NK-92 (cell line): Measurements from ENCODE around the gene MTHFD1L.
"Not testable (repeated sequence)": the region's sequence is repeated elsewhere in the genome, so short reads cannot be mapped to it uniquely, and the experiment has no call there.

Experiments used
- DNase-seq: peaks from one replicate; lab custom pipeline; 2025; ENCODE audit not compliant: unreplicated experiment; lab: John Stamatoyannopoulos, UW

The MTHFD1L gene

DNA sequence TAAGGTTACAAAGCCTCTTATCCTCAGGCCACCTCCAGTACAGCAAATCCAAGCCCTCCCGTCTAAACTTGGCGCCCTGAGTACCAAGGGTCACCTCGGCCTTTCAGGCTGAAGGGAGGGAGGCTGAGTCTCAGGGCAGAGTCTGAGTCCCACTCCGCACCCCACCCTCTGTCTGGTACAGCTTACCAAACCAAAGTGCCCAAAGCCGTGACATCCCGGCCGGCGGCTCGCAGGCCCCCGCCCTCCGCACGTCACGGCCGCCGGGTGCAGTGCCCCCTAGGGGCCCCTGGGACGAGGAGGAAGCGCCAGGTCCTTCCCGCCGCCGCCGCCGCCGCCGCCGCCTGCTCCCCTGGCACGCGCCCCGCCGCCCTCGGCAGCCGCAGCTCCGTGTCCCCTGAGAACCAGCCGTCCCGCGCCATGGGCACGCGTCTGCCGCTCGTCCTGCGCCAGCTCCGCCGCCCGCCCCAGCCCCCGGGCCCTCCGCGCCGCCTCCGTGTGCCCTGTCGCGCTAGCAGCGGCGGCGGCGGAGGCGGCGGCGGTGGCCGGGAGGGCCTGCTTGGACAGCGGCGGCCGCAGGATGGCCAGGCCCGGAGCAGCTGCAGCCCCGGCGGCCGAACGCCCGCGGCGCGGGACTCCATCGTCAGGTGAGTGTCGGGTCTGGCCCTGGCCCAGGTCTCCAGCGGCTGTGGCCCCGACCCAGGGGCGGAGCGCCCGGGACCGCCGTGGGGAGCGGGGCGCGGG, at the start of gene MTHFD1L:
Gene MTHFD1L (plus strand): TSS at position 297 of the 741 bp plus-strand sequence. CDS start 121 bp downstream, at position 418.
- no peak for DNase-seq

GRCh38 chr6:150816554-150816953, 48.9 kb upstream of the MTHFD1L start:
- DNase-seq: not testable (repeated sequence)

DNA sequence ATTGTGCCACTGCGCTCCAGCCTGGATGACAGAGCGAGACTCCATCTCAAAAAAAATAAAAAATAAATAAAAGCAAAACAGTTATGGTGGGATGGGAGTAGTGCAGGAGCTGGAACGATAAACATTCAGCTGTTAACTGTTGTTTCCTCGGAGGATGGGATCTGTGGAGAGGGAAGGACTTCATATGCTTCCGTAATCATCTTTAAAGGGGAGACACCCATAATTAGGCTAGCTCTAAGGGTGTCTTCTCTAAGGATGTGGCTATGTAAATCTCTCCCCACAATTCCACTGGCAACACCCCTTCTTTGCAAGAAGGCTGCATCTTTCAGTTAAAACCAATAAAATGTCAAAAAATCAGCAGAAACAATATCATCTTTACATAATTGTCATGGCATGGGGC, 42.6 kb upstream of the MTHFD1L start:
- no peak for DNase-seq

GRCh38 chr6:150826788-150827187, 38.7 kb upstream of the MTHFD1L start:
- no peak for DNase-seq

DNA sequence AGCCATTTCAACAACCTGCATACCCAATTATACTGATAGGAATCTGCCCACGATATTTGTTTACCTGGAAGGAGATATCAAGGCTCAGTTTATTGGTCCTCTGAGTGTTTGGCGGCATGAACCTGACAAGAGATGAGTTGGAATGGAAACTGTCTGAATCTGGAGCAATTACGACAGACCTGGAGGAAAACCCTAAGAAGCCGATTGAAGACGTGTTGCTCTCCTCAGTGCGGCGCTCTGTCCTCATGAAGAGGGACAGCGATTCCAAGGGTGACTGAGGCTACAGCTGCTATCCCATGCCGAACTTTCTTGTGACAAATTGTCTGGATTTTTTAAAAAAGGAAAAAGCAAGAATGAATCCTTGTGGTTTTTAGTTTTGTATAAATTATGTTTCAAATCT, 37.4 kb upstream of the MTHFD1L start:
- DNase-seq: not testable (repeated sequence)

GRCh38 chr6:150830439-150831165, 34.9 kb upstream of the MTHFD1L start:
- no peak for DNase-seq

GRCh38 chr6:150831577-150831976, 33.9 kb upstream of the MTHFD1L start:
- no peak for DNase-seq

GRCh38 chr6:150835620-150836019, 29.9 kb upstream of the MTHFD1L start:
- DNase-seq: no peak

DNA sequence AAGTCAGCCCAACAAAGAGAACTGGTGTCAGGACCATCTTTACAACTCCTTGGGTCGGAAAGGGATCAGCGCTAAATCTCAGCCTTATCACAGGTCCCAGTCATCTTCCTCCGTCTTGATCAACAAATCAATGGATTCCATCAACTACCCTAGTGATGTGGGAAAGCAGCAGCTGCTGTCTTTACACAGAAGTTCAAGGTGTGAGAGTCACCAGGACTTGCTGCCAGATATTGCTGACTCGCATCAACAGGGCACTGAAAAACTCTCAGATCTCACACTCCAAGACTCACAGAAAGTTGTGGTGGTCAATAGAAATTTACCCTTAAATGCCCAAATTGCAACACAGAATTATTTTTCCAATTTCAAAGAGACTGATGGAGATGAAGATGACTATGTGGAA, 25.3 kb upstream of the MTHFD1L start:
- DNase-seq: no peak

- no peak for DNase-seq
Observed at GRCh38 chr6:150841189-150841588, 24.3 kb upstream of the MTHFD1L start.

DNA sequence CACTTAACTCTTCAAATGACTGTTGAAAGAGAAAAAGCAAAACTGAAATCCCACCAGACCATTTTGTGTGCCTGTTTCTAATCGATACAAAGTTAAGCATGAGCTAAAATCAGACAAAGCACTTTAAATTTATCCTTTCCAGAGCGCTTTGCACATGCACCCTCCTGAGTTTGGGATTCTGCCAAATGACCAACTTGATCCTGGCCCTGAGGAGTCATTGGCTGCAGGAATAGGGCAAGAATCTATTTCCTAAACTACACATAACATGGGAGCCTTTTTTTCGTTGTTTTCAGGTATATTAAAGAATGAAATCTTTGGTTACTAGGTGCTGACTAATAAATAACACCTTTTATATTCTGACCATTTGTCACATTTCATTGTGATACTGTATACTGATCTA, 23.8 kb upstream of the MTHFD1L start:
- no peak for DNase-seq

- no peak for DNase-seq
Observed at GRCh38 chr6:150844371-150844770, 21.1 kb upstream of the MTHFD1L start.

DNA sequence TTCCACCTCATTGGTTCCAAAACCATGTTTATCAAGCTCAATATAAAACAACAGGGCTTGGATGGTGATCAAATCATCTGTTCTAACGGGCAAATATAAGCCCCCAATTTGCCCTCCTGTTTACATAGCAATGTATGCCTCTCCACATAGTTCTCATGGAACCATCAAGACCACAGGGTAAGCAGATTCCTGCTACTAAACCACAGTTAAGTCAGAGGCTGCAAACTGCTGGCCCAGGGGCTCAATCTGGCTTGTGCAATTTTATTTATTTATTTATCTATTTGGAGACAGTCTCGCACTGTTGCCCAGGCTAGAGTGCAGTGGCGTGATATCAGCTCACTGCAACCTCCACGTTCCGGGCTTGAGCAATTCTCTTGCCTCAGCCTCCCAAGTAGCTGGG, 18.9 kb upstream of the MTHFD1L start:
- no peak for DNase-seq

- no peak for DNase-seq
Observed at GRCh38 chr6:150848400-150848799, 17.1 kb upstream of the MTHFD1L start.

GRCh38 chr6:150854392-150854791, 11.1 kb upstream of the MTHFD1L start:
- DNase-seq: not testable (repeated sequence)

DNA sequence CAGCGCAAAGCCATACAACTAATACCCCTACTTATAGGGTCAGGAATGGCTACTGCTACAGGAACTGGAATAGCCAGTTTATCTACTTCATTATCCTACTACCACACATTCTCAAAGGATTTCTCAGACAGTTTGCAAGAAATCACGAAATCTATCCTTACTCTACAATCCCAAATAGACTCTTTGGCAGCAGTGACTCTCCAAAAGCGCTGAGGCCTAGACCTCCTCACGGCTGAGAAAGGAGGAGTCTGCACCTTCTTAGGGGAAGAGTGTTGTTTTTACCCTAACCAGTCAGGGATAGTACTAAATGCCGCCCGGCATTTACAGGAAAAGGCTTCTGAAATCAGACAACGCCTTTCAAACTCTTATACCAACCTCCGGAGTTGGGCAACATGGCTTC, 10.3 kb upstream of the MTHFD1L start:
- DNase-seq: not testable (repeated sequence)

GRCh38 chr6:150857062-150857944, 8.2 kb upstream of the MTHFD1L start:
- no peak for DNase-seq

DNA sequence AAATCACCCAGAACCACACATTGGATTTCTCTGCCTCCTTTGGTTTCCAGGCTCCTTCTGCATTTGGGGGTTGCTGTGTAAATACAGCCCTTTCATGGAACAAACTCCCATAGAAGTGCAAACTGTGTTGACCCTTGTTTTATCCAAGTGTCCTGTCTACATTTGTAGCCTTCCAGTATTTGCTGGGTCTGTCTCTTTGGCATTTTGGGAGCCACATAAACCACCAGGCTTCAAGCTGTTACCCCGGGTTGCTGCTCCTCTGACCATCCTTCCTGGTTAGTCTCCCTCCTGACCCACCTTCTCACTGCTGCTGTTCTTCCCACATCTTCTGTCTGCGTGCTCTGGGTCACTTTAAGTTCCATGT, 7.6 kb upstream of the MTHFD1L start:
- no peak for DNase-seq

DNA sequence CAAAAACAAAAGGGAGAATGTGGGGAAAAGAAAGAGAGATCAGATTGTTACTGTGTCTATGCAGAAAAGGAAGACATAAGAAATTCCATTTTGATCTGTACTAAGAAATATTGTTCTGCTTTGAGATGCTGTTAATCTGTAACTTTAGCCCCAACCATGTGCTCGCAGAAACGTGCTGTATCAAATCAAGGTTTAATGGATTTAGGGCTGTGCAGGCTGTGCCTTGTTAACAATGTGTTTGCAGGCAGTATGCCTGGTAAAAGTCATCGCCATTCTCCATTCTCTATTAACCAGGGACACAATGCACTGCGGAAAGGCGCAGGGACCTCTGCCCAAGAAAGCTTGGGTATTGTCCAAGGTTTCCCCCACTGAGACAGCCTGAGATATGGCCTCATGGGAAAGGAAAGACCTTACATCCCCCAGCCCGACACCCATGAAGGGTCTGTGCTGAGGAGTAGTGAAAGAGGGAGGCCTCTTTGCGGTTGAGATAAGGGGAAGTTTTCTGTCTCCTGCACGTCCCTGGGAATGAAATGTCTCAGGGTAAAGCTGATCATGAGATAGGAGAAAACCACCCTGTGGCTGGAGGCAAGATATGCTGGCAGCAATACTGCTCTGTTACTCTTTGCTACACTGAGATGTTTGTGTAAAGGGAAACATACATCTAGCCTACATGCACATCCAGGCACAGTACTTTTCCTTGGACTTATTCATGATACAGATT, 3.9 kb upstream of the MTHFD1L start:
- DNase-seq: not testable (repeated sequence)

DNA sequence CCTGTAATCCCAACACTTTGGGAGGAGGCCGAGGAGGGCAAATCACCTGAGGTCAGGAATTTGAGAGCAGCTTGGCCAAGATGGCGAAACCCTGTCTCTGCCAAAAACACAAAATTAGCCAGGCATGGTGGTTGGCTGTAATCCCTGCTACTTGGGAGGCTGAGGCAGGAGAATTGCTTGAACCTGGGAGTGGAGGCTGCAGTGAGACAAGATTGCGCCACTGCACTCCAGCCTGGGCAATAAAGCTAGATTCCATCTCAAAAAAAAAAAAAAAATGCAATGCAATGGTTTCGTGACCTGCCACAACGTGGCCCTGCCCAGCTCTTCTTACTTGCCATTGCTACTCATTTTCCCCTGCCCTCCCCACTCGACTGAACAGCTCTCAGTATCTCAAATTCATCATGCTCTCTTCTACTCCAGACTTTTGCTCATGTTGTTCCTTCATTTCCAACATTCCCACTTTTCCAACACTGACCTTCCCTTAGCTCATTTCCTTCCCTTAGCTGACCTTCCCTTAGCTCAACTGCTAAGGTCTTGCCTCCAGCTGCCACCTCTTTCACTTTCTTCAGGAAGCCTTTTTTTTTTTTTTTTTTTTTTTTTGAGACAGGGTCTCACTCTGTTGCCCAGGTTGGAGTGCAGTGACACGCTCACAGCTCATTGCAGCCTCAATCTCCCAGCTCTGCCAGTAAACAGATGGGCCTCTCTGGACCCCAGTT, 2.1 kb upstream of the MTHFD1L start:
- DNase-seq: no peak
